Measurements from ENCODE around the gene BCAS3.

The BCAS3 gene

GRCh38 chr17:61383689-61384201 is 706.1 kb downstream of the BCAS3 start:
- H3K9me3 ChIP-seq = no peaks in the 10 kb centered on the region
- H3K27ac ChIP-seq = no peak overlapping the region
- intact Hi-C loops (cut with DNase I; ENCODE audit: low total_unique reads) = no loop called here
- no peaks in the 10 kb centered on the region for H3K36me3 ChIP-seq
- H3K4me1 ChIP-seq = peaks cover 0 to 14% (median 7%) of the 10 kb centered on the region in 4 donors
- no peak for TF ChIP-seq CTCF (IDR thresholded peaks at IDR 0.05)
- no peak for DNase-seq
- H3K27me3 ChIP-seq = no peaks in the 10 kb centered on the region
- H3K4me3 ChIP-seq = no peak overlapping the region

- Histone ChIP-seq H3K4me3 (no peak overlapping the region), H3K27ac (no peak overlapping the region), H3K4me1 (peaks cover 0 to 9% (median 4%) of the 10 kb centered on the region in 4 donors), H3K9me3 (no peaks in the 10 kb centered on the region), H3K27me3 (no peaks in the 10 kb centered on the region), H3K36me3 (no peaks in the 10 kb centered on the region)
- no peak for DNase-seq
- no peak for TF ChIP-seq CTCF (IDR thresholded peaks at IDR 0.05)
- intact Hi-C loops (cut with DNase I; ENCODE audit: low total_unique reads) = no loop called here
These were observed 706.7 kb downstream of the BCAS3 start for GRCh38 chr17:61384354-61384691.

GRCh38 chr17:61384692-61385576 is 707.3 kb downstream of the BCAS3 start:
- no peaks in the 10 kb centered on the region for H3K36me3 ChIP-seq
- no peak for TF ChIP-seq CTCF (IDR thresholded peaks at IDR 0.05)
- DNase-seq = no peak
- peaks cover 0 to 9% (median 6%) of the 10 kb centered on the region in 4 donors for H3K4me1 ChIP-seq
- H3K9me3 ChIP-seq = no peaks in the 10 kb centered on the region
- intact Hi-C loops (cut with DNase I; ENCODE audit: low total_unique reads) = no loop called here
- H3K4me3 ChIP-seq = no peak overlapping the region
- no peaks in the 10 kb centered on the region for H3K27me3 ChIP-seq
- no peak overlapping the region for H3K27ac ChIP-seq

- no peak overlapping the region for H3K4me3 ChIP-seq
- no peak overlapping the region for H3K27ac ChIP-seq
- H3K9me3 ChIP-seq = no peaks in the 10 kb centered on the region
- H3K27me3 ChIP-seq = no peaks in the 10 kb centered on the region
- intact Hi-C loops (cut with DNase I; ENCODE audit: low total_unique reads) = no loop called here
- no peaks in the 10 kb centered on the region for H3K36me3 ChIP-seq
- DNase-seq = no peak
- no peak for TF ChIP-seq CTCF (IDR thresholded peaks at IDR 0.05)
- peaks cover 0 to 15% (median 8%) of the 10 kb centered on the region in 4 donors for H3K4me1 ChIP-seq
These were observed 708.1 kb downstream of the BCAS3 start for GRCh38 chr17:61385577-61386236.

- Histone ChIP-seq H3K27me3 (no peaks in the 10 kb centered on the region), H3K36me3 (no peaks in the 10 kb centered on the region), H3K4me1 (peaks cover 0 to 16% (median 8%) of the 10 kb centered on the region in 4 donors), H3K4me3 (no peak overlapping the region), H3K9me3 (no peaks in the 10 kb centered on the region), H3K27ac (no peak overlapping the region)
- intact Hi-C loops (cut with DNase I; ENCODE audit: low total_unique reads) = no loop called here
- TF ChIP-seq CTCF (IDR thresholded peaks at IDR 0.05) = no peak
- no peak for DNase-seq
These were observed 708.6 kb downstream of the BCAS3 start for GRCh38 chr17:61386251-61386650.

Measured in tibial artery (tissue), 4 donors.